ENCODE results near the gene NEO1. TPM values are rescaled to one million over a fixed set of nuclear protein-coding genes. Genes with fewer than 3 reads are reported as not detected.
A peak's percentile ranks its signal among the peaks of the same experiment; 100 is the strongest.

Gene NEO1
- total and polyA plus RNA-seq, 9 of the 15 experiments (the other 6 are each of a cell fraction or from before 2014, with no cell fraction given): 0.08 to 1.7 (median 0.48) TPM

GRCh38 chr15:73240866-73241499 is 188.7 kb downstream of the NEO1 start:
- FAIRE-seq: peak; percentile 75
- POLR2A ChIA-PET: interaction anchor here (1.0 kb wide), 1 partner anchor 8 kb away, joined by 3 read pairs; no protein-coding TSS in a partner anchor
- WGBS (ENCODE audit: insufficient coverage, low coverage, missing lambda C conversion rate): 0% methylated on average over 4 of the region's 4 CpGs
- peak; percentile 66 to 80 for TF ChIP-seq RAD21 (CRISPR knock-in tag; conservative IDR thresholded peaks at IDR 0.05 in 1 of 2, IDR thresholded peaks at IDR 0.05 in 1 of 2)
- TF ChIP-seq SMARCE1 (IDR thresholded peaks at IDR 0.05): no peak
- no peak for TF ChIP-seq IRF2 (CRISPR knock-in tag; IDR thresholded peaks at IDR 0.05)
- TF ChIP-seq SMC3 (conservative IDR thresholded peaks at IDR 0.05; ENCODE audit: insufficient read depth, low read depth, low read length): peak; percentile 73
- TF ChIP-seq REST (IDR thresholded peaks at IDR 0.05; ENCODE audit: borderline replicate concordance): peak; percentile 53; the same call in 1 of the 2 replicates
- TF ChIP-seq REST (CRISPR knock-in tag; IDR thresholded peaks at IDR 0.05; ENCODE audit: low read depth): no peak
- TF ChIP-seq SPI1 (IDR thresholded peaks at IDR 0.05; ENCODE audit: borderline replicate concordance, low read depth, low read length): peak; percentile 74
- TF ChIP-seq KLF16 (IDR thresholded peaks at IDR 0.05): peak; percentile 40; the same call in 1 of the 2 replicates
- TF ChIP-seq, protein P1, sequence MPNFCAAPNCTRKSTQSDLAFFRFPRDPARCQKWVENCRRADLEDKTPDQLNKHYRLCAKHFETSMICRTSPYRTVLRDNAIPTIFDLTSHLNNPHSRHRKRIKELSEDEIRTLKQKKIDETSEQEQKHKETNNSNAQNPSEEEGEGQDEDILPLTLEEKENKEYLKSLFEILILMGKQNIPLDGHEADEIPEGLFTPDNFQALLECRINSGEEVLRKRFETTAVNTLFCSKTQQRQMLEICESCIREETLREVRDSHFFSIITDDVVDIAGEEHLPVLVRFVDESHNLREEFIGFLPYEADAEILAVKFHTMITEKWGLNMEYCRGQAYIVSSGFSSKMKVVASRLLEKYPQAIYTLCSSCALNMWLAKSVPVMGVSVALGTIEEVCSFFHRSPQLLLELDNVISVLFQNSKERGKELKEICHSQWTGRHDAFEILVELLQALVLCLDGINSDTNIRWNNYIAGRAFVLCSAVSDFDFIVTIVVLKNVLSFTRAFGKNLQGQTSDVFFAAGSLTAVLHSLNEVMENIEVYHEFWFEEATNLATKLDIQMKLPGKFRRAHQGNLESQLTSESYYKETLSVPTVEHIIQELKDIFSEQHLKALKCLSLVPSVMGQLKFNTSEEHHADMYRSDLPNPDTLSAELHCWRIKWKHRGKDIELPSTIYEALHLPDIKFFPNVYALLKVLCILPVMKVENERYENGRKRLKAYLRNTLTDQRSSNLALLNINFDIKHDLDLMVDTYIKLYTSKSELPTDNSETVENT (CRISPR knock-in tag; IDR thresholded peaks at IDR 0.05): no peak
- TF ChIP-seq ELF1 (tag; IDR thresholded peaks at IDR 0.05): peak; percentile 56; the same call in 1 of the 2 replicates

More at GRCh38 chr15:73240866-73241499, 188.7 kb downstream of the NEO1 start:
- Histone ChIP-seq H3K36me3 (ENCODE audit: control insufficient read depth, insufficient read depth, low read length) (no peaks in the 10 kb centered on the region), H3K4me2 (ENCODE audit: insufficient read depth, low read length) (no peak overlapping the region), H2AFZ (ENCODE audit: low read depth, low read length) (no peak overlapping the region), H3K9me3 (replicated peaks; ENCODE audit: control insufficient read depth, insufficient read depth, low read depth, low read length) (no peaks in the 10 kb centered on the region), H3K9me1 (ENCODE audit: control insufficient read depth, insufficient read depth, low read length) (no peaks in the 10 kb centered on the region), H3K4me1 (replicated peaks in 1 of 2; ENCODE audit: control insufficient read depth in 2 of 2, insufficient read depth in 2 of 2, low read length in 2 of 2) (no peaks in the 10 kb centered on the region), H3K27ac (ENCODE audit: extremely low read depth, low read depth, low read length) (no peak overlapping the region), H3K27me3 (ENCODE audit: control insufficient read depth in 2 of 2, insufficient read depth in 2 of 2, low read length in 2 of 2) (0 out of 5 replicates have a peak, but pooled peaks cover 0 to 4% of the 10 kb centered on the region in 2 experiments), H3K4me3 (no peak overlapping the region), H3K9ac (ENCODE audit: insufficient read depth in 1 of 2, low read depth in 2 of 2, low read length in 2 of 2) (no peak overlapping the region), H3K79me2 (ENCODE audit: control insufficient read depth, insufficient read depth, low read length) (no peaks in the 10 kb centered on the region), H4K20me1 (replicated peaks; ENCODE audit: control insufficient read depth, insufficient read depth, low read length) (no peaks in the 10 kb centered on the region)
- no TSS peak for BruUV-seq (replicated peaks)
- DNase-seq (ENCODE audit: extremely low read depth in 1 of 4, low spot score in 3 of 4) (peak; percentile 61 to 75 (median 62)), ATAC-seq (peak; percentile 75)
- in situ Hi-C loops (cut with MboI): no loop called here
- CTCF ChIA-PET (ENCODE audit: low intra/inter-chr PET ratio): interaction anchor here (0.8 to 3.0 kb wide), 4 partner anchors 32 to 464 kb away, joined by 3 to 22 read pairs (median 4); no protein-coding TSS in a partner anchor
- intact Hi-C loops (cut with micrococcal nuclease): loop anchor here (1.0 to 10.0 kb wide), 3 partner anchors 32 to 464 kb away; partner anchors contain the start of gene ADPGK
